ENCODE data around the gene NTRK2. TPM values are rescaled to one million over a fixed set of nuclear protein-coding genes. Genes with fewer than 3 reads are reported as not detected.

Gene NTRK2
- total and polyA plus RNA-seq, 10 of the 15 experiments (the other 5 are each of a cell fraction or from before 2014, with no cell fraction given) = 0.42 to 4.6 (median 0.65) TPM

- intact Hi-C loops (cut with micrococcal nuclease; ENCODE audit: unreplicated experiment) (no loop called here), in situ Hi-C loops (cut with MboI) (no loop called here)
- Histone ChIP-seq H3K36me3 (ENCODE audit: control insufficient read depth in 2 of 2, insufficient read depth in 2 of 2, low read length in 1 of 2) (no peaks in the 10 kb centered on the region), H4K20me1 (ENCODE audit: control insufficient read depth, insufficient read depth) (no peaks in the 10 kb centered on the region), H3K4me2 (ENCODE audit: control insufficient read depth, insufficient read depth) (no peak overlapping the region), H3K9me3 (replicated peaks; ENCODE audit: control insufficient read depth, insufficient read depth, low read length) (no peaks in the 10 kb centered on the region), H3K27ac (ENCODE audit: control insufficient read depth, insufficient read depth) (no peak overlapping the region), H3K79me2 (ENCODE audit: control insufficient read depth, insufficient read depth, low read length) (no peaks in the 10 kb centered on the region), H2AFZ (ENCODE audit: control insufficient read depth, low read depth, low read length) (no peak overlapping the region), H3K9ac (ENCODE audit: control insufficient read depth, insufficient read depth, low read length) (no peak overlapping the region), H3K4me1 (ENCODE audit: control insufficient read depth, insufficient read depth, low read length) (no peaks in the 10 kb centered on the region), H3K27me3 (replicated peaks in 1 of 2; ENCODE audit: control insufficient read depth in 2 of 2, insufficient read depth in 2 of 2, low read length in 1 of 2) (no peaks in the 10 kb centered on the region), H3K4me3 (no peak overlapping the region)
- DNase-seq (ENCODE audit: low read depth, low spot score) (no peak), FAIRE-seq (no peak), ATAC-seq (no peak)
- ChIA-PET POLR2A (no interaction called here), CTCF (no interaction called here), SMC1A (ENCODE audit: uncharacterized antibody, unreplicated experiment) (no interaction called here), RAD21 (ENCODE audit: unreplicated experiment) (no interaction called here)
- TF ChIP-seq CHD2 (IDR thresholded peaks at IDR 0.05; ENCODE audit: borderline replicate concordance, low read depth, low read length) (no peak), USF2 (IDR thresholded peaks at IDR 0.05; ENCODE audit: borderline replicate concordance, low read depth, low read length) (no peak), SMAD5 (IDR thresholded peaks at IDR 0.05; ENCODE audit: low read depth) (no peak), POLR2AphosphoS2 (IDR thresholded peaks at IDR 0.05; ENCODE audit: low read depth, low read length) (no peak), NBN (IDR thresholded peaks at IDR 0.05) (no peak), MYC (IDR thresholded peaks at IDR 0.05; ENCODE audit: insufficient read depth, insufficient read length, insufficient replicate concordance, low read length, severe bottlenecking) (no peak), MTA2 (IDR thresholded peaks at IDR 0.05; ENCODE audit: low read depth) (no peak), TCF3 (IDR thresholded peaks at IDR 0.05; ENCODE audit: borderline replicate concordance, insufficient read depth, low read depth, low read length) (no peak)
- WGBS (ENCODE audit: insufficient coverage, insufficient replicate concordance, low lambda C conversion rate, missing lambda C conversion rate) = 25% methylated on average over 2 of the region's 2 CpGs
- no TSS peak for BruUV-seq (replicated peaks)
Measured at GRCh38 chr9:84621811-84622210, 47.7 kb upstream of the NTRK2 start.

GRCh38 chr9:84622981-84623380 lies 46.5 kb upstream of the NTRK2 start:
- H3K79me2 ChIP-seq (ENCODE audit: control insufficient read depth, insufficient read depth, low read length) = no peaks in the 10 kb centered on the region
- ChIA-PET SMC1A (ENCODE audit: uncharacterized antibody, unreplicated experiment) (no interaction called here), CTCF (interaction anchor here (0.7 kb wide), 1 partner anchor 153 kb away, joined by 3 read pairs; no protein-coding TSS in a partner anchor), POLR2A (no interaction called here), RAD21 (ENCODE audit: unreplicated experiment) (no interaction called here)
- H3K4me2 ChIP-seq (ENCODE audit: control insufficient read depth, insufficient read depth) = no peak overlapping the region
- no peak overlapping the region for H2AFZ ChIP-seq (ENCODE audit: control insufficient read depth, low read depth, low read length)
- WGBS (ENCODE audit: insufficient coverage, insufficient replicate concordance, low lambda C conversion rate, missing lambda C conversion rate) = 29% methylated on average over 7 of the region's 7 CpGs
- DNase-seq (ENCODE audit: low read depth, low spot score) (no peak), ATAC-seq (no peak), FAIRE-seq (no peak)
- no peak overlapping the region for H3K9ac ChIP-seq (ENCODE audit: control insufficient read depth, insufficient read depth, low read length)
- H3K9me3 ChIP-seq (replicated peaks; ENCODE audit: control insufficient read depth, insufficient read depth, low read length) = no peaks in the 10 kb centered on the region
- H3K27me3 ChIP-seq (replicated peaks in 1 of 2; ENCODE audit: control insufficient read depth in 2 of 2, insufficient read depth in 2 of 2, low read length in 1 of 2) = no peaks in the 10 kb centered on the region
- no peaks in the 10 kb centered on the region for H4K20me1 ChIP-seq (ENCODE audit: control insufficient read depth, insufficient read depth)
- no TSS peak for BruUV-seq (replicated peaks)
- in situ Hi-C loops (cut with MboI) (no loop called here), intact Hi-C loops (cut with micrococcal nuclease; ENCODE audit: unreplicated experiment) (no loop called here)
- no peaks in the 10 kb centered on the region for H3K36me3 ChIP-seq (ENCODE audit: control insufficient read depth in 2 of 2, insufficient read depth in 2 of 2, low read length in 1 of 2)
- H3K4me3 ChIP-seq = no peak overlapping the region
- H3K27ac ChIP-seq (ENCODE audit: control insufficient read depth, insufficient read depth) = no peak overlapping the region
- H3K4me1 ChIP-seq (ENCODE audit: control insufficient read depth, insufficient read depth, low read length) = no peaks in the 10 kb centered on the region
- no peak for TF ChIP-seq BACH1 (IDR thresholded peaks at IDR 0.05; ENCODE audit: borderline replicate concordance)
- no peak for TF ChIP-seq ZNF24 (IDR thresholded peaks at IDR 0.05)
- no peak for TF ChIP-seq ZNF274 (IDR thresholded peaks at IDR 0.05; ENCODE audit: insufficient read depth, insufficient read length)
- TF ChIP-seq ESRRA (IDR thresholded peaks at IDR 0.05; ENCODE audit: low read length) = no peak
- no peak for TF ChIP-seq ZBTB11 (CRISPR knock-in tag; IDR thresholded peaks at IDR 0.05)
- no peak for TF ChIP-seq LARP7 (IDR thresholded peaks at IDR 0.05)
- no peak for TF ChIP-seq IKZF2 (IDR thresholded peaks at IDR 0.05)
- TF ChIP-seq NFYB (IDR thresholded peaks at IDR 0.05; ENCODE audit: insufficient read depth, low read depth, low read length) = no peak
- TF ChIP-seq NBN (IDR thresholded peaks at IDR 0.05) = no peak
